A673 (cell line): Measurements from ENCODE around the gene GPI. TPM values are rescaled to one million over a fixed set of nuclear protein-coding genes. Genes with fewer than 3 reads are reported as not detected.

Source experiments
- BruUV-seq: library from RNA; stranded (reverse); fragments of 400-500 nt; replicated peaks from 2 replicates; lab custom pipeline; 2021; lab: Mats Ljungman, UMichigan
- CTCF ChIA-PET: fragments of 300-600 bp; sonication (Branson Sonifier 250); formaldehyde crosslinking; loops from one replicate; lab custom pipeline; 2022; ENCODE audit warnings: antibody characterized with exemption; lab: Charles Lee
- POLR2A ChIA-PET: fragments of 300-600 bp; sonication (Branson Sonifier 250); formaldehyde crosslinking; loops from one replicate; lab custom pipeline; 2022; ENCODE audit warnings: antibody characterized with exemption; ENCODE audit not compliant: low non-redundant PET; lab: Charles Lee
- DNase-seq: peaks from one replicate; pipeline ENCODE4 v3.0.0-alpha.2; 2015; ENCODE audit warnings: low spot score
- H3K27ac ChIP-seq: fragments of 200-600 bp; sonication (generic); 2 replicates; pipeline ENCODE4 v1.5.1; 2016; ENCODE audit warnings: mixed run types, low read depth, mild to moderate bottlenecking, mixed read lengths, antibody characterized with exemption, low read length; ENCODE audit not compliant: poor library complexity, severe bottlenecking
- H3K27me3 ChIP-seq: fragments of 200-600 bp; sonication (generic); replicated peaks from 2 replicates; pipeline ENCODE4 v1.6.1; 2017; ENCODE audit warnings: mixed run types, low read depth, mild to moderate bottlenecking, mixed read lengths, antibody characterized with exemption, low read length; ENCODE audit not compliant: insufficient read depth, poor library complexity
- H3K36me3 ChIP-seq: fragments of 200-600 bp; sonication (generic); 2 replicates; pipeline ENCODE4 v1.6.1; 2016; ENCODE audit warnings: mixed run types, mild to moderate bottlenecking, mixed read lengths, antibody characterized with exemption, low read length; ENCODE audit not compliant: insufficient read depth, poor library complexity, severe bottlenecking
- H3K4me1 ChIP-seq: fragments of 200-600 bp; sonication (generic); 2 replicates; pipeline ENCODE4 v1.6.1; 2017; ENCODE audit warnings: mixed run types, mild to moderate bottlenecking, mixed read lengths, antibody characterized with exemption, low read length; ENCODE audit not compliant: insufficient read depth, poor library complexity, severe bottlenecking
- H3K4me3 ChIP-seq: fragments of 200-600 bp; sonication (generic); 2 replicates; pipeline ENCODE4 v1.5.1; 2016; ENCODE audit warnings: low read depth, mixed run types, mild to moderate bottlenecking, mixed read lengths, low read length; ENCODE audit not compliant: poor library complexity, severe bottlenecking
- H3K9me3 ChIP-seq: fragments of 200-600 bp; sonication (generic); 2 replicates; pipeline ENCODE4 v1.6.1; 2016; ENCODE audit warnings: mixed run types, low read depth, mild to moderate bottlenecking, mixed read lengths, antibody characterized with exemption, low read length; ENCODE audit not compliant: poor library complexity, severe bottlenecking
- CTCF ChIP-seq: fragments of 300-800, 200-600 bp; sonication (generic); conservative IDR thresholded peaks from 2 replicates; pipeline ENCODE4 v1.5.1; 2017; ENCODE audit warnings: low read depth, mild to moderate bottlenecking, antibody characterized with exemption, low read length, moderate library complexity, mixed read lengths
- EZH2 ChIP-seq: fragments of 200-600 bp; sonication (generic); IDR thresholded peaks from 2 replicates; pipeline ENCODE4 v1.6.1; 2017; ENCODE audit warnings: borderline replicate concordance, low read depth, mild to moderate bottlenecking, mixed read lengths, antibody characterized with exemption, low read length; ENCODE audit not compliant: poor library complexity, severe bottlenecking
- intact Hi-C: fragments of 100-400 bp; cut with micrococcal nuclease; formaldehyde crosslinking; loops from one replicate; pipeline ENCODE4 v1.10.0; 2022; ENCODE audit not compliant: unreplicated experiment
- total RNA-seq: library from RNA; stranded (reverse); gene quantifications from 2 replicates; pipeline ENCODE4 v1.2.3, GENCODE V29; 2021

The GPI gene
- total RNA-seq, 1 experiment from 2014 or later, result 439 TPM

- Histone ChIP-seq H3K27me3 (no peaks in the 10 kb centered on the region), H3K27ac (no peak overlapping the region), H3K4me1 (peaks cover 8% of the 10 kb centered on the region), H3K4me3 (no peak overlapping the region), H3K36me3 (peaks cover 4% of the 10 kb centered on the region), H3K9me3 (no peaks in the 10 kb centered on the region)
- DNase-seq, result no peak
- ChIA-PET CTCF (no interaction called here), POLR2A (interaction anchor here (0.7 kb wide), 1 partner anchor 117 kb away, joined by 6 read pairs; no protein-coding TSS in a partner anchor)
- no TSS peak for BruUV-seq
- intact Hi-C loops, result no loop called here
- no peak for TF ChIP-seq CTCF
- TF ChIP-seq EZH2, result no peak
Observed at GRCh38 chr19:34320277-34320676, 44.7 kb upstream of the GPI start.

GRCh38 chr19:34321735-34322134 is 43.3 kb upstream of the GPI start:
- intact Hi-C loops, result no loop called here
- no peak for TF ChIP-seq CTCF
- TF ChIP-seq EZH2, result no peak
- ChIA-PET CTCF (no interaction called here), POLR2A (no interaction called here)
- Histone ChIP-seq H3K9me3 (no peaks in the 10 kb centered on the region), H3K4me3 (no peak overlapping the region), H3K27me3 (no peaks in the 10 kb centered on the region), H3K27ac (no peak overlapping the region), H3K36me3 (peaks cover 4% of the 10 kb centered on the region), H3K4me1 (peaks cover 8% of the 10 kb centered on the region)
- DNase-seq, result no peak
- BruUV-seq, result no TSS peak

GRCh38 chr19:34323433-34324204 is 41.4 kb upstream of the GPI start:
- Histone ChIP-seq H3K4me1 (peaks cover 9% of the 10 kb centered on the region), H3K36me3 (peaks cover 5% of the 10 kb centered on the region), H3K27ac (no peak overlapping the region), H3K4me3 (no peak overlapping the region), H3K9me3 (no peaks in the 10 kb centered on the region), H3K27me3 (no peaks in the 10 kb centered on the region)
- TF ChIP-seq CTCF (no peak), EZH2 (no peak)
- ChIA-PET POLR2A (no interaction called here), CTCF (no interaction called here)
- intact Hi-C loops, result no loop called here
- BruUV-seq, result no TSS peak
- DNase-seq, result no peak
